ENCODE results near the gene PDGFRB. TPM values are rescaled to one million over a fixed set of nuclear protein-coding genes. Genes with fewer than 3 reads are reported as not detected.

The PDGFRB gene
- total and polyA plus RNA-seq, 2 of the 8 experiments (the other 6 are each of a cell fraction or from before 2014, with no cell fraction given), result 4.2 to 13.7 TPM

- Histone ChIP-seq H3K4ac (replicated peaks; ENCODE audit: insufficient read length, low read depth, low read length) (no peak overlapping the region), H3K36me3 (ENCODE audit: control insufficient read depth in 2 of 4, insufficient read depth in 4 of 4, low read length in 3 of 4) (no peaks in the 10 kb centered on the region), H3K23me2 (ENCODE audit: low read depth, low read length) (no peaks in the 10 kb centered on the region), H3K79me2 (ENCODE audit: control insufficient read depth in 1 of 2, insufficient read depth in 2 of 2, low read length in 2 of 2) (no peaks in the 10 kb centered on the region), H2AFZ (ENCODE audit: low read length) (no peak overlapping the region), H3K4me1 (replicated peaks in 1 of 4; ENCODE audit: control insufficient read depth in 3 of 4, insufficient read depth in 4 of 4, low read length in 3 of 4) (no peaks in the 10 kb centered on the region; a peak in 1 of 7 replicates), H3K9me3 (ENCODE audit: insufficient read depth in 2 of 2, low read depth in 1 of 2, low read length in 1 of 2) (no peaks in the 10 kb centered on the region), H3K27me3 (replicated peaks in 1 of 4; ENCODE audit: control insufficient read depth in 3 of 4, extremely low read depth in 1 of 4, insufficient read depth in 3 of 4, low read length in 3 of 4) (peaks cover 0 to 19% (median 12%) of the 10 kb centered on the region in 4 experiments; a peak in 6 of 7 replicates), H3K4me2 (ENCODE audit: insufficient read depth in 1 of 2, low read depth in 2 of 2, low read length in 2 of 2) (no peak overlapping the region), H3K23ac (ENCODE audit: insufficient read length) (no peak overlapping the region), H2AK5ac (ENCODE audit: low read depth, low read length) (no peak overlapping the region), H3K4me3 (ENCODE audit: extremely low read depth in 1 of 4, insufficient read depth in 2 of 4, low read depth in 3 of 4, low read length in 4 of 4) (no peak overlapping the region), H2BK20ac (ENCODE audit: low read length) (no peak overlapping the region), H3K79me1 (ENCODE audit: low read depth, low read length) (no peaks in the 10 kb centered on the region; the same call in 1 of the 2 replicates), H2BK12ac (ENCODE audit: low read depth, low read length) (no peak overlapping the region), H3K27ac (ENCODE audit: low read depth, low read length) (no peak overlapping the region), H3K14ac (ENCODE audit: insufficient read length) (no peak overlapping the region), H3K9ac (replicated peaks in 1 of 4; ENCODE audit: extremely low read depth in 1 of 4, low read depth in 3 of 4, low read length in 3 of 4) (no peak overlapping the region), H4K8ac (ENCODE audit: extremely low read depth, insufficient read depth, low read length) (no peak overlapping the region; the same call in 1 of the 2 replicates), H3K56ac (replicated peaks; ENCODE audit: insufficient read length, low read depth, low read length) (no peak overlapping the region), H4K20me1 (replicated peaks in 1 of 2; ENCODE audit: control insufficient read depth in 1 of 2, insufficient read depth in 2 of 2, low read length in 2 of 2) (no peaks in the 10 kb centered on the region), H4K5ac (ENCODE audit: insufficient read length, low read depth, low read length) (no peak overlapping the region), H2BK5ac (ENCODE audit: low read depth, low read length) (no peak overlapping the region), H3K18ac (ENCODE audit: extremely low read depth, low read length) (no peak overlapping the region), H2BK120ac (replicated peaks; ENCODE audit: low read depth, low read length) (no peak overlapping the region), H4K91ac (replicated peaks; ENCODE audit: insufficient read length, low read length) (no peak overlapping the region), H2BK15ac (ENCODE audit: low read length) (0 out of 2 replicates have a peak overlapping the region, but pooled peaks have one; percentile 16)
- WGBS, 2 experiments (ENCODE audit: extremely low coverage in 1 of 2, insufficient coverage in 1 of 2, insufficient read length in 1 of 2, insufficient replicate concordance in 2 of 2, low coverage in 1 of 2, low lambda C conversion rate in 2 of 2, missing lambda C conversion rate in 1 of 2), result 61% methylated on average over 5 of the region's 5 CpGs; no CpG with 5 or more reads in 1 of the 2 experiments
- ChIA-PET POLR2A (ENCODE audit: partially characterized antibody) (interaction anchor here (0.9 kb wide), 1 partner anchor 44 kb away, joined by 3 read pairs; no protein-coding TSS in a partner anchor), CTCF (ENCODE audit: partially characterized antibody) (interaction anchor here (0.5 to 17.8 kb wide), 29 partner anchors 14 to 506 kb away, joined by 3 to 406 read pairs (median 4); partner anchors contain the start of genes CDX1, PDGFRB and SLC6A7)
- peak; percentile 90 for FAIRE-seq
- DNase-seq (ENCODE audit: low read depth in 1 of 2, low spot score in 2 of 2), result peak in 1 of 2 experiments; percentile 66
- TF ChIP-seq, protein P1, sequence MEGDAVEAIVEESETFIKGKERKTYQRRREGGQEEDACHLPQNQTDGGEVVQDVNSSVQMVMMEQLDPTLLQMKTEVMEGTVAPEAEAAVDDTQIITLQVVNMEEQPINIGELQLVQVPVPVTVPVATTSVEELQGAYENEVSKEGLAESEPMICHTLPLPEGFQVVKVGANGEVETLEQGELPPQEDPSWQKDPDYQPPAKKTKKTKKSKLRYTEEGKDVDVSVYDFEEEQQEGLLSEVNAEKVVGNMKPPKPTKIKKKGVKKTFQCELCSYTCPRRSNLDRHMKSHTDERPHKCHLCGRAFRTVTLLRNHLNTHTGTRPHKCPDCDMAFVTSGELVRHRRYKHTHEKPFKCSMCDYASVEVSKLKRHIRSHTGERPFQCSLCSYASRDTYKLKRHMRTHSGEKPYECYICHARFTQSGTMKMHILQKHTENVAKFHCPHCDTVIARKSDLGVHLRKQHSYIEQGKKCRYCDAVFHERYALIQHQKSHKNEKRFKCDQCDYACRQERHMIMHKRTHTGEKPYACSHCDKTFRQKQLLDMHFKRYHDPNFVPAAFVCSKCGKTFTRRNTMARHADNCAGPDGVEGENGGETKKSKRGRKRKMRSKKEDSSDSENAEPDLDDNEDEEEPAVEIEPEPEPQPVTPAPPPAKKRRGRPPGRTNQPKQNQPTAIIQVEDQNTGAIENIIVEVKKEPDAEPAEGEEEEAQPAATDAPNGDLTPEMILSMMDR (IDR thresholded peaks at IDR 0.05; ENCODE audit: control extremely low read depth in 1 of 3, insufficient read depth in 1 of 3, low read depth in 1 of 3, low read length in 3 of 3), result peak; percentile 76 to 92 (median 84)
- TF ChIP-seq SRF (IDR thresholded peaks at IDR 0.05; ENCODE audit: low read depth, low read length), result peak; percentile 81
- TF ChIP-seq, protein P2, sequence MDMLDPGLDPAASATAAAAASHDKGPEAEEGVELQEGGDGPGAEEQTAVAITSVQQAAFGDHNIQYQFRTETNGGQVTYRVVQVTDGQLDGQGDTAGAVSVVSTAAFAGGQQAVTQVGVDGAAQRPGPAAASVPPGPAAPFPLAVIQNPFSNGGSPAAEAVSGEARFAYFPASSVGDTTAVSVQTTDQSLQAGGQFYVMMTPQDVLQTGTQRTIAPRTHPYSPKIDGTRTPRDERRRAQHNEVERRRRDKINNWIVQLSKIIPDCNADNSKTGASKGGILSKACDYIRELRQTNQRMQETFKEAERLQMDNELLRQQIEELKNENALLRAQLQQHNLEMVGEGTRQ (IDR thresholded peaks at IDR 0.05; ENCODE audit: low read length), result peak; percentile 75
- TF ChIP-seq SUZ12 (IDR thresholded peaks at IDR 0.05; ENCODE audit: low read length), result no peak
- 0 out of 2 replicates have a peak, but pooled peaks have one; percentile 20 for TF ChIP-seq TBP (IDR thresholded peaks at IDR 0.05; ENCODE audit: low read depth, low read length)
- TF ChIP-seq CTBP2 (IDR thresholded peaks at IDR 0.05; ENCODE audit: borderline replicate concordance, insufficient read depth, insufficient read length, low read length), result no peak
- TF ChIP-seq, protein P3, sequence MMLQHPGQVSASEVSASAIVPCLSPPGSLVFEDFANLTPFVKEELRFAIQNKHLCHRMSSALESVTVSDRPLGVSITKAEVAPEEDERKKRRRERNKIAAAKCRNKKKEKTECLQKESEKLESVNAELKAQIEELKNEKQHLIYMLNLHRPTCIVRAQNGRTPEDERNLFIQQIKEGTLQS (IDR thresholded peaks at IDR 0.05; ENCODE audit: insufficient read depth, low read depth, low read length), result peak; percentile 72; the same call in 1 of the 2 replicates
- 0 out of 2 replicates have a peak, but pooled peaks have one; percentile 42 for TF ChIP-seq YY1 (IDR thresholded peaks at IDR 0.05; ENCODE audit: low read depth, low read length)
Measured at GRCh38 chr5:150175536-150175935, 19.9 kb upstream of the PDGFRB start.

All from H1 (cell line).